Stimulated activated memory B cell treated with anti-CD40 and anti-IgM and Interleukin-4, amounts not matched to agents 10 μg/mL and 1 μg/mL and 100 μg/mL, for 72 hours (primary cell): Measurements from ENCODE around the gene KLHL8.

Source experiments
- ATAC-seq: fragments of 150-1000 bp; cut with Tn5 transposase; 2 replicates; pipeline ENCODE4 v1.10.0; 2021
- H3K27ac Mint-ChIP-seq: one replicate; pipeline ENCODE4 v1.8.0; 2022; ENCODE audit warnings: mild to moderate bottlenecking, mixed read lengths
- H3K27me3 Mint-ChIP-seq: one replicate; pipeline ENCODE4 v1.8.0; 2022; ENCODE audit warnings: mixed read lengths
- H3K36me3 Mint-ChIP-seq: one replicate; pipeline ENCODE4 v1.8.0; 2022; ENCODE audit warnings: mixed read lengths
- H3K4me1 Mint-ChIP-seq: one replicate; pipeline ENCODE4 v1.8.0; 2022; ENCODE audit warnings: mixed read lengths
- H3K4me3 Mint-ChIP-seq: one replicate; pipeline ENCODE4 v1.8.0; 2022; ENCODE audit warnings: mild to moderate bottlenecking, moderate library complexity, mixed read lengths
- H3K9me3 Mint-ChIP-seq: one replicate; pipeline ENCODE4 v1.8.0; 2022; ENCODE audit warnings: mixed read lengths

The KLHL8 gene

GRCh38 chr4:87128006-87128705 is 92.3 kb downstream of the KLHL8 start:
- Mint-ChIP-seq H3K4me1 (no peaks in the 10 kb centered on the region), H3K4me3 (no peak overlapping the region), H3K27ac (no peak overlapping the region), H3K27me3 (no peaks in the 10 kb centered on the region), H3K36me3 (peaks cover 73% of the 10 kb centered on the region), H3K9me3 (no peaks in the 10 kb centered on the region)
- ATAC-seq = no peak

- Mint-ChIP-seq H3K4me1 (no peaks in the 10 kb centered on the region), H3K36me3 (peaks cover 54% of the 10 kb centered on the region), H3K9me3 (no peaks in the 10 kb centered on the region), H3K4me3 (no peak overlapping the region), H3K27ac (no peak overlapping the region), H3K27me3 (no peaks in the 10 kb centered on the region)
- ATAC-seq = no peak
These were observed 94.4 kb downstream of the KLHL8 start for GRCh38 chr4:87126056-87126455.

GRCh38 chr4:87122252-87122651 is 98.2 kb downstream of the KLHL8 start:
- Mint-ChIP-seq H3K27ac (no peak overlapping the region), H3K27me3 (no peaks in the 10 kb centered on the region), H3K4me3 (no peak overlapping the region), H3K36me3 (peaks cover 64% of the 10 kb centered on the region), H3K4me1 (peaks cover 17% of the 10 kb centered on the region), H3K9me3 (no peaks in the 10 kb centered on the region)
- no peak for ATAC-seq

GRCh38 chr4:87121341-87122065 is 98.9 kb downstream of the KLHL8 start:
- H3K4me1 Mint-ChIP-seq = peaks cover 17% of the 10 kb centered on the region
- H3K27me3 Mint-ChIP-seq = no peaks in the 10 kb centered on the region
- no peak for ATAC-seq
- H3K27ac Mint-ChIP-seq = no peak overlapping the region
- H3K4me3 Mint-ChIP-seq = no peak overlapping the region
- H3K9me3 Mint-ChIP-seq = no peaks in the 10 kb centered on the region
- H3K36me3 Mint-ChIP-seq = peaks cover 64% of the 10 kb centered on the region

- Mint-ChIP-seq H3K27me3 (no peaks in the 10 kb centered on the region), H3K36me3 (peaks cover 59% of the 10 kb centered on the region), H3K4me3 (no peak overlapping the region), H3K27ac (no peak overlapping the region), H3K4me1 (peaks cover 17% of the 10 kb centered on the region), H3K9me3 (no peaks in the 10 kb centered on the region)
- no peak for ATAC-seq
These were observed 99.8 kb downstream of the KLHL8 start for GRCh38 chr4:87120411-87121162.

- Mint-ChIP-seq H3K36me3 (peaks cover 57% of the 10 kb centered on the region), H3K27ac (no peak overlapping the region)
- no peak for ATAC-seq
These were observed 100.4 kb downstream of the KLHL8 start for GRCh38 chr4:87120010-87120409.

GRCh38 chr4:87118826-87119225 is 101.6 kb downstream of the KLHL8 start:
- H3K9me3 Mint-ChIP-seq = no peaks in the 10 kb centered on the region
- H3K27me3 Mint-ChIP-seq = no peaks in the 10 kb centered on the region
- no peak overlapping the region for H3K4me3 Mint-ChIP-seq
- no peak overlapping the region for H3K27ac Mint-ChIP-seq
- no peak for ATAC-seq
- H3K4me1 Mint-ChIP-seq = peaks cover 17% of the 10 kb centered on the region
- peaks cover 62% of the 10 kb centered on the region for H3K36me3 Mint-ChIP-seq

More at GRCh38 chr4:87120010-87120409, 100.4 kb downstream of the KLHL8 start:
- Mint-ChIP-seq H3K4me3 (no peak overlapping the region), H3K27me3 (no peaks in the 10 kb centered on the region), H3K9me3 (no peaks in the 10 kb centered on the region), H3K4me1 (peaks cover 17% of the 10 kb centered on the region)

- peaks cover 17% of the 10 kb centered on the region for H3K4me1 Mint-ChIP-seq
- H3K9me3 Mint-ChIP-seq = no peaks in the 10 kb centered on the region
- ATAC-seq = no peak
- H3K36me3 Mint-ChIP-seq = peaks cover 62% of the 10 kb centered on the region
- H3K27me3 Mint-ChIP-seq = no peaks in the 10 kb centered on the region
- H3K27ac Mint-ChIP-seq = no peak overlapping the region
- H3K4me3 Mint-ChIP-seq = no peak overlapping the region
These were observed 102.0 kb downstream of the KLHL8 start for GRCh38 chr4:87118421-87118820.

GRCh38 chr4:87117732-87118075 is 102.7 kb downstream of the KLHL8 start:
- no peak overlapping the region for H3K27ac Mint-ChIP-seq
- no peak overlapping the region for H3K4me3 Mint-ChIP-seq
- H3K9me3 Mint-ChIP-seq = no peaks in the 10 kb centered on the region
- peaks cover 17% of the 10 kb centered on the region for H3K4me1 Mint-ChIP-seq
- ATAC-seq = no peak
- no peaks in the 10 kb centered on the region for H3K27me3 Mint-ChIP-seq
- peaks cover 63% of the 10 kb centered on the region for H3K36me3 Mint-ChIP-seq

- Mint-ChIP-seq H3K27me3 (no peaks in the 10 kb centered on the region), H3K36me3 (peaks cover 68% of the 10 kb centered on the region), H3K9me3 (no peaks in the 10 kb centered on the region), H3K4me3 (no peak overlapping the region), H3K4me1 (peaks cover 17% of the 10 kb centered on the region), H3K27ac (no peak overlapping the region)
- no peak for ATAC-seq
These were observed 103.2 kb downstream of the KLHL8 start for GRCh38 chr4:87117051-87117731.

- no peak for ATAC-seq
- H3K27me3 Mint-ChIP-seq = no peaks in the 10 kb centered on the region
- no peak overlapping the region for H3K4me3 Mint-ChIP-seq
- H3K27ac Mint-ChIP-seq = no peak overlapping the region
- peaks cover 17% of the 10 kb centered on the region for H3K4me1 Mint-ChIP-seq
- peaks cover 75% of the 10 kb centered on the region for H3K36me3 Mint-ChIP-seq
- H3K9me3 Mint-ChIP-seq = no peaks in the 10 kb centered on the region
These were observed 104.2 kb downstream of the KLHL8 start for GRCh38 chr4:87116231-87116630.

GRCh38 chr4:87114245-87115062 is 106.0 kb downstream of the KLHL8 start:
- ATAC-seq = no peak
- H3K4me3 Mint-ChIP-seq = no peak overlapping the region
- no peak overlapping the region for H3K27ac Mint-ChIP-seq
- H3K36me3 Mint-ChIP-seq = peaks cover 69% of the 10 kb centered on the region
- H3K27me3 Mint-ChIP-seq = no peaks in the 10 kb centered on the region
- peaks cover 1% of the 10 kb centered on the region for H3K4me1 Mint-ChIP-seq
- H3K9me3 Mint-ChIP-seq = no peaks in the 10 kb centered on the region

- no peak for ATAC-seq
- no peak overlapping the region for H3K4me3 Mint-ChIP-seq
- H3K9me3 Mint-ChIP-seq = no peaks in the 10 kb centered on the region
- peaks cover 46% of the 10 kb centered on the region for H3K36me3 Mint-ChIP-seq
- H3K27ac Mint-ChIP-seq = no peak overlapping the region
- H3K4me1 Mint-ChIP-seq = no peaks in the 10 kb centered on the region
- H3K27me3 Mint-ChIP-seq = no peaks in the 10 kb centered on the region
These were observed 108.4 kb downstream of the KLHL8 start for GRCh38 chr4:87112063-87112462.
